GM23248 (cell line): ENCODE measurements around the gene MTPN.

Experiments
- EZH2 ChIP-seq: fragments of 200-600 bp; sonication (generic); IDR thresholded peaks from 2 replicates; pipeline ENCODE4 v1.6.1; 2018; ENCODE audit warnings: antibody characterized with exemption, mild to moderate bottlenecking; ENCODE audit not compliant: insufficient read depth, poor library complexity, severe bottlenecking
- EZH2phosphoT487 ChIP-seq: fragments of 200-600 bp; sonication (generic); IDR thresholded peaks from 2 replicates; pipeline ENCODE4 v1.6.1; 2018; ENCODE audit warnings: antibody characterized with exemption, moderate library complexity, mild to moderate bottlenecking, low read depth; ENCODE audit not compliant: insufficient read depth

GRCh38 chr7:135936497-135937217 is 40.5 kb downstream of the MTPN start:
- TF ChIP-seq EZH2phosphoT487: no peak
- TF ChIP-seq EZH2: no peak
